CD14-positive monocyte (primary cell): ENCODE results near the gene STK32C. TPM values are rescaled to one million over a fixed set of nuclear protein-coding genes. Genes with fewer than 3 reads are reported as not detected.

Experiments
- DNase-seq, 3 donors: peaks; one replicate each; pipeline ENCODE4 v3.0.0-alpha.2; 2011 to 2022
- H2AFZ ChIP-seq: 2 replicates; pipeline ENCODE4 v1.6.0; 2012; ENCODE audit warnings: mild to moderate bottlenecking, low read depth, low read length, inconsistent platforms; ENCODE audit not compliant: insufficient read depth, poor library complexity, severe bottlenecking
- H3K27ac ChIP-seq, 2 donors: 1 replicate in 1 of 2; 2 replicates in 1 of 2; pipeline ENCODE4 v1.5.1; 2012 to 2013; ENCODE audit warnings: low read length in 2 of 2, control low read depth in 1 of 2, inconsistent platforms in 1 of 2, low read depth in 1 of 2, mild to moderate bottlenecking in 1 of 2
- H3K27me3 ChIP-seq, 2 donors: one replicate each; pipeline versions ENCODE4 v1.6.0 to v1.6.1; 2011 to 2013; ENCODE audit warnings: low read length in 2 of 2; ENCODE audit not compliant: control insufficient read depth in 2 of 2, insufficient read depth in 2 of 2
- H3K36me3 ChIP-seq, 2 donors: replicated peaks in 1 of 2; 1 replicate in 1 of 2; 2 replicates in 1 of 2; pipeline versions ENCODE4 v1.5.1 to v1.6.1; 2012 to 2013; ENCODE audit warnings: low read length in 2 of 2, control low read depth in 1 of 2, inconsistent platforms in 1 of 2, mild to moderate bottlenecking in 1 of 2; ENCODE audit not compliant: insufficient read depth in 2 of 2, control insufficient read depth in 1 of 2
- H3K4me1 ChIP-seq, 2 donors: 1 replicate in 1 of 2; 2 replicates in 1 of 2; pipeline versions ENCODE4 v1.5.1 to v1.6.1; 2012 to 2013; ENCODE audit warnings: low read length in 2 of 2, control low read depth in 1 of 2, inconsistent platforms in 1 of 2, mild to moderate bottlenecking in 1 of 2, moderate library complexity in 1 of 2; ENCODE audit not compliant: insufficient read depth in 2 of 2, control insufficient read depth in 1 of 2
- H3K4me2 ChIP-seq: replicated peaks from 2 replicates; pipeline ENCODE3; 2012; ENCODE audit warnings: low read length, moderate library complexity, mild to moderate bottlenecking; ENCODE audit not compliant: poor library complexity, severe bottlenecking; ENCODE audit errors: extremely low read depth
- H3K4me3 ChIP-seq, 3 experiments: fragments of 200-600 bp in 1 of 3; sonication (generic) in 1 of 3; replicated peaks in 1 of 3; 1 replicate in 2 of 3; 2 replicates in 1 of 3; pipeline ENCODE4 v1.5.1; 2011 to 2013; ENCODE audit warnings: low read length in 3 of 3, mild to moderate bottlenecking in 3 of 3, control low read depth in 2 of 3, low read depth in 2 of 3, inconsistent platforms in 1 of 3, moderate library complexity in 1 of 3
- H3K79me2 ChIP-seq: 2 replicates; pipeline ENCODE4 v1.6.0; 2012; ENCODE audit warnings: mild to moderate bottlenecking, control low read depth, inconsistent platforms, low read length, moderate library complexity; ENCODE audit not compliant: insufficient read depth
- H3K9ac ChIP-seq: 2 replicates; pipeline ENCODE4 v1.6.0; 2017; ENCODE audit warnings: low read length, mild to moderate bottlenecking; ENCODE audit not compliant: insufficient read depth, poor library complexity, severe bottlenecking
- H3K9me3 ChIP-seq, 2 donors: replicated peaks in 1 of 2; 1 replicate in 1 of 2; 2 replicates in 1 of 2; pipeline versions ENCODE4 v1.5.1 to v1.6.1; 2012 to 2013; ENCODE audit warnings: low read length in 2 of 2, control low read depth in 1 of 2; ENCODE audit not compliant: control insufficient read depth in 1 of 2, insufficient read depth in 1 of 2
- H4K20me1 ChIP-seq: 2 replicates; pipeline ENCODE4 v1.6.0; 2012; ENCODE audit warnings: mild to moderate bottlenecking, low read length, control low read depth, moderate library complexity; ENCODE audit not compliant: insufficient read depth
- H3K27ac Mint-ChIP-seq, 7 donors: one replicate each; pipeline ENCODE4 v1.8.0; 2020; ENCODE audit warnings: mild to moderate bottlenecking in 7 of 7, mixed read lengths in 7 of 7, moderate library complexity in 6 of 7, inconsistent platforms in 2 of 7
- H3K27me3 Mint-ChIP-seq, 3 donors: one replicate each; pipeline ENCODE4 v1.8.0; 2021 to 2022; ENCODE audit warnings: low read depth in 3 of 3, mild to moderate bottlenecking in 3 of 3, mixed read lengths in 3 of 3, moderate library complexity in 3 of 3, inconsistent platforms in 1 of 3
- H3K36me3 Mint-ChIP-seq, 2 donors: one replicate each; pipeline ENCODE4 v1.8.0; 2020; ENCODE audit warnings: mixed read lengths in 2 of 2, inconsistent platforms in 1 of 2, mild to moderate bottlenecking in 1 of 2
- H3K4me1 Mint-ChIP-seq: one replicate; pipeline ENCODE4 v1.8.0; 2020; ENCODE audit warnings: mild to moderate bottlenecking, mixed read lengths
- H3K4me3 Mint-ChIP-seq, 2 donors: one replicate each; pipeline ENCODE4 v1.8.0; 2020; ENCODE audit warnings: mild to moderate bottlenecking in 2 of 2, mixed read lengths in 2 of 2, moderate library complexity in 1 of 2
- H3K9me3 Mint-ChIP-seq, 7 donors: one replicate each; pipeline ENCODE4 v1.8.0; 2020 to 2022; ENCODE audit warnings: mixed read lengths in 7 of 7, mild to moderate bottlenecking in 6 of 7, moderate library complexity in 6 of 7, inconsistent platforms in 2 of 7
- CTCF ChIP-seq: fragments of 200-600 bp; IDR thresholded peaks from one replicate; pipeline ENCODE4 v1.8.0; 2022; ENCODE audit warnings: antibody characterized with exemption, mild to moderate bottlenecking
- WGBS: methylation state at CpG from one replicate; pipeline ENCODE4 v1.1.5; 2013; ENCODE audit warnings: missing lambda C conversion rate; ENCODE audit not compliant: insufficient coverage; 5-methylcytosine and 5-hydroxymethylcytosine counted together
- intact Hi-C, 2 donors: fragments of 100-400 bp; cut with micrococcal nuclease; formaldehyde crosslinking; loops; one replicate each; pipeline versions ENCODE4 v1.15.0 to v1.15.1; 2023
- polyA plus RNA-seq, 3 donors: library from polyadenylated mRNA; depleted of rRNA in 1 of 3; unstranded in 2 of 3; stranded (reverse) in 1 of 3; fragments of 300-500 nt in 2 of 3; fragments of >200 nt in 1 of 3; fragmentation: Illumina TruSeq in 2 of 3; gene quantifications; 1 replicate in 2 of 3; 2 replicates in 1 of 3; pipeline ENCODE4 v1.2.3, GENCODE V29; 2012 to 2021

Gene STK32C
- polyA plus RNA-seq, 3 donors = 13.6 to 22.8 (median 18.4) TPM

- H3K9me3 ChIP-seq = no peaks in the 10 kb centered on the region
- H3K4me3 ChIP-seq = no peak overlapping the region
- WGBS = 93% methylated on average over 5 of the region's 7 CpGs
- H3K4me3 Mint-ChIP-seq = no peak overlapping the region
- no peak overlapping the region for H2AFZ ChIP-seq
- peaks cover 0 to 4% (median 0%) of the 10 kb centered on the region in 7 donors for H3K9me3 Mint-ChIP-seq
- H3K27me3 Mint-ChIP-seq = peaks cover 0 to 1% (median 1%) of the 10 kb centered on the region in 3 donors
- no peaks in the 10 kb centered on the region for H3K27me3 ChIP-seq
- no peak overlapping the region for H3K27ac Mint-ChIP-seq
- H4K20me1 ChIP-seq = no peaks in the 10 kb centered on the region
- H3K79me2 ChIP-seq = no peaks in the 10 kb centered on the region
- H3K27ac ChIP-seq = no peak overlapping the region
- no peak overlapping the region for H3K4me2 ChIP-seq
- no peak for DNase-seq
- peaks cover 54 to 55% of the 10 kb centered on the region in 2 donors for H3K36me3 Mint-ChIP-seq
- peaks cover 12 to 57% of the 10 kb centered on the region in 2 donors for H3K36me3 ChIP-seq
- H3K9ac ChIP-seq = no peak overlapping the region
- peaks cover 1% of the 10 kb centered on the region for H3K4me1 Mint-ChIP-seq
- intact Hi-C loops = loop anchor here in 1 of 2 donors (5.0 kb wide), 1 partner anchor 35 kb away; the partner anchor contains the start of gene STK32C
- TF ChIP-seq CTCF = no peak
- peaks cover 0 to 3% of the 10 kb centered on the region in 2 donors for H3K4me1 ChIP-seq
These were observed 34.8 kb upstream of the STK32C start for GRCh38 chr10:132342553-132342952.

GRCh38 chr10:132341781-132342180 is 34.0 kb upstream of the STK32C start:
- H2AFZ ChIP-seq = no peak overlapping the region
- WGBS = 90% methylated on average over 2 of the region's 4 CpGs
- no peak overlapping the region for H3K9ac ChIP-seq
- peaks cover 0 to 1% (median 1%) of the 10 kb centered on the region in 3 donors for H3K27me3 Mint-ChIP-seq
- H3K4me2 ChIP-seq = no peak overlapping the region
- H3K79me2 ChIP-seq = no peaks in the 10 kb centered on the region
- no peak for TF ChIP-seq CTCF
- H3K4me1 Mint-ChIP-seq = peaks cover 8% of the 10 kb centered on the region
- peaks cover 0 to 9% of the 10 kb centered on the region in 2 donors for H3K4me1 ChIP-seq
- H3K4me3 ChIP-seq = no peak overlapping the region
- peaks cover 0 to 4% (median 0%) of the 10 kb centered on the region in 7 donors for H3K9me3 Mint-ChIP-seq
- H3K27me3 ChIP-seq = no peaks in the 10 kb centered on the region
- no peak overlapping the region for H3K4me3 Mint-ChIP-seq
- H4K20me1 ChIP-seq = no peaks in the 10 kb centered on the region
- intact Hi-C loops = loop anchor here in 1 of 2 donors (5.0 kb wide), 1 partner anchor 34 kb away; the partner anchor contains the start of gene STK32C
- no peak overlapping the region for H3K27ac ChIP-seq
- no peak overlapping the region for H3K27ac Mint-ChIP-seq
- H3K9me3 ChIP-seq = no peaks in the 10 kb centered on the region
- peaks cover 12 to 53% of the 10 kb centered on the region in 2 donors for H3K36me3 ChIP-seq
- DNase-seq = no peak
- H3K36me3 Mint-ChIP-seq = peaks cover 49 to 54% of the 10 kb centered on the region in 2 donors
